HuH-7.5 (cell line): Measurements from ENCODE around the gene MYO5A.

Experiments used
- DNase-seq: peaks from one replicate; pipeline ENCODE4 v3.0.0; 2011; ENCODE audit warnings: low spot score

MYO5A gene

DNA sequence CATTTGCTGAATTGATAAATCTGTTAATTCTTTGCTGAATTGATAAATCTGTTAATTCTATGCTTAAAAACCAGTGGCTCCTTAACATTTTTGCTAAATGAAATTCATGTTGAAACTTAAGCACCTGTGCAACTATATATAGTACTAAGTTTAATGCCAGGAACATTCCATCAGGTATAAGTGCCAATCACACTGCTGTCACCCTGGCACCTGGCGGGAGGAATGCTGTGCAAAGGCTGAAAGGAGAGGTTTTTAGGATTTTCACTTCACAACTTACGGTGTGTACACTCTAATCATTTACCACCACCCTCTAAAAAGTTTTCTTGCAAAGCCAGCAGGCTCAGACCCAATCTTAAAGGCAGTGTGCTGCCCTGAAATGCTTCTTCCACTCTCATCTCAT is 199.5 kb downstream of the MYO5A start:
- DNase-seq: no peak

- no peak for DNase-seq
Observed at GRCh38 chr15:52328680-52329079, 200.0 kb downstream of the MYO5A start.

DNA sequence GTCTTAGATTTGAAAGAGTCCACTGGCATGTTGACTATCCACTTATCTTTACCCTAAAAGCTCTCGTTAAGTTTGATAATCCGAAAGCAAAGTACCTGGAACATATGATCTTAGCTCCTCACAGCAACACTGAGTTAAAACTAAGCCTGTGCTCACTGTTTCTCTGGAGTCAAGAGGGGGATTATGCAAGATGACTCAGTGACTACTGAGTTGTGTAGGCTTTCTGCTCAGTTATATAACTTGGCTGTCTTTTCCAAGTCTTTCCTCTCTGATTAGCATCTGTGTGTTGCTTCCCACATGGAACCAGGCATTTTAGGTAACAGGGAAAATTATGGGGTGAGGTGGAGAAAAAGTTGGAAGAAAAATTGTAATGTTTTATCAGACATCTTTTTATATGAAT is 201.9 kb downstream of the MYO5A start:
- no peak for DNase-seq

DNA sequence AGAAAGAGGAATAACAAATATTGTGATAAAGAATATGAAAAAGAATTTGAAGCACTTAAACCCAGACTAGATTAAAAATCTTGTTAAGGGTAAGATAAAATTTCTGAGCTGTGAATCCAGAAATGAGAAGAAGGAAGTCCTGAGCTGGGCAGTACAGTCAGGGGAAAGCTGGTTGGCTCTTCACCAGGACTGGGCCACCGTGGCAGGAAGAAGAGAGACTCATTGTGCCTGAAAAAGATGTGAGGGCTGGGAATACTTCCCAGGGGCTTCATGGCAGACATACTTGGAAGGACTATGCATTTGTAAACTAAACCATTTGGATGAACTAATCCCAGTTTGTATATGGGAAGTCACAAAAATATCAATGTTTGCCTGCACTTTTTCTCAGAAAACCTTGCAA is 204.6 kb downstream of the MYO5A start:
- DNase-seq: no peak

- DNase-seq: no peak
Observed at GRCh38 chr15:52318729-52319500, 209.8 kb downstream of the MYO5A start.

DNA sequence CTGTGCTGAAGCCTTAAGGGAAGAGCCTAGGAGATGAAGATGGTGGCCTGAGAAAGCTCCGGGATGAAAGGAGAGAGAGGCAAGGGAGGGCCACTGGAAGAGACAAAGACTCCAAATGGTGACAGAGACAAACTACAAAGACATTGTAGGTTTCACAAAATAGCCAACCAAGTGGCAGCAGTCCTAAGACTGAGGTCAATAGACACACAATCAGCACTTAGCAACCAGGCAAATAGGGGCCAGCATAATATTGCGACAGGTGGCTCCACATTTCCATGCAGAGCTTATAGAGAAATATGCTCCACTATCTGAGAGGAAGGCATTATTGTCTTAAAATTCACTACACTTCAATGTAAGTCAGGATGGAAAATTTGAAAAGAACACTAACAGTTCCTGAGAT is 211.0 kb downstream of the MYO5A start:
- DNase-seq: no peak

DNA sequence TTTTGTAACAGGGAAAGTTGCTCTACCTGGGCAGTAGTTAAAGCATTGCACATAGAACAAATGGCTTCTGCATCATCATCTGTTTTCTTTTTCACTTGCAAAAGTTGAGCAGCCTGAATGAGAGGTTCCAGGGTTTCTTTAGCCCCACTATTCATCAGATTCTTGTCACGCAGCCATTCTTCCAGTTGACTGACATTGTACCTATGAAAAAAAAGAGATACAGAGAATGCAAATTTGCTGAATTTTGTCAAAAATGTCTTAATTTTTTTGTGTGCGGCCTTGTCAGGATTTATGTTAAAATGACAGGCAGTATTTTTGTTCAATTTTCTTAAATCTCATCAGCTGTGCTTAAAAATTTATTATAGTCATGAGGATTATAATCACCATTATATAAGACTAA is 211.7 kb downstream of the MYO5A start:
- no peak for DNase-seq

DNA sequence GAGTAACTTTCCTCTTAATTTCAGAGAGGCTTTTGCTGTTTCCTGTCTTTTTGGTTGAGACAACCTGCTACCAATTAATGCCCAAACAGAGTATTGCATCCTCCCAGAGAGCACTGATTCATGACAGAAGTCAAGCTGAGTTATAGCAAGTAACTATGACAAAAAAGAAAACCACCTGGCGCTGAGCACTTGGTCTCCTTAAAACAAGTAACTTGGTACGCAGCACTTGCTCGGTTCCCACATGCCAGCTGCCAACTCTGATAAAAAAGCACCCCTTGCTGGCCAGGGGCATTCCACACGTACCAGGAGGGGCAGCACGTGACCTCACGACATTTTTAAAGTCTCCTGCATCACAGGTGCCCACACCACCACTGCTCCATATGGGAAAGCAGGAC is 219.5 kb downstream of the MYO5A start:
- no peak for DNase-seq

- no peak for DNase-seq
Observed at GRCh38 chr15:52308446-52309153, 220.1 kb downstream of the MYO5A start.

- no peak for DNase-seq
Observed at GRCh38 chr15:52307847-52308246, 220.8 kb downstream of the MYO5A start.

GRCh38 chr15:52306270-52306669 is 222.4 kb downstream of the MYO5A start:
- no peak for DNase-seq

GRCh38 chr15:52303093-52303772 is 225.4 kb downstream of the MYO5A start:
- DNase-seq: no peak

GRCh38 chr15:52301265-52301847 is 227.3 kb downstream of the MYO5A start:
- DNase-seq: no peak

- DNase-seq: peak; percentile 80
Observed at GRCh38 chr15:52295421-52296001, 233.2 kb downstream of the MYO5A start, which contains the start of gene MYO5C. Gene MYO5C, minus strand, starts transcription at chr15:52295804. Its CDS starts 168 bp downstream, at chr15:52295636.

GRCh38 chr15:52294881-52295420 is 233.7 kb downstream of the MYO5A start:
- peak; percentile 20 for DNase-seq

GRCh38 chr15:52292780-52293392 is 235.8 kb downstream of the MYO5A start:
- DNase-seq: peak; percentile 23

DNA sequence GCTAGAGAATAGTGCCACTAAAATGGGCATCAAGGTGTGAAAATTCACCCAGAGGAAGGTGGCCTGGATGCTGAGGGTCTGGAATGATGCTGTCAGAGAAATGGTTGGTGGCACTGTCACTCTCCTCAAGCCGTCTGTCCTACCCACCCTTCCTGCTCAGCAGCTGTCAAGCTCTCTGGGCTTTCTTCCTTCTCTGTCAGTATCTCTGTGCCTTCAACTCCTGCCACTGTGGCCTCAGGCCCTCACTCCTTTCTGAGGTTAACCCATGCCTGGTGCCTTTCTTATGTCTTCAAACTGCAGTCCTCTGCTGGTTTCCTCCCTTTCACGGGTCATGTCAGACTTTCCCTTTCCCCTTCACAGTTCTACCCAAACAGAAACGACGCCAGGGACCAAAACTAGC is 237.5 kb downstream of the MYO5A start:
- no peak for DNase-seq

DNA sequence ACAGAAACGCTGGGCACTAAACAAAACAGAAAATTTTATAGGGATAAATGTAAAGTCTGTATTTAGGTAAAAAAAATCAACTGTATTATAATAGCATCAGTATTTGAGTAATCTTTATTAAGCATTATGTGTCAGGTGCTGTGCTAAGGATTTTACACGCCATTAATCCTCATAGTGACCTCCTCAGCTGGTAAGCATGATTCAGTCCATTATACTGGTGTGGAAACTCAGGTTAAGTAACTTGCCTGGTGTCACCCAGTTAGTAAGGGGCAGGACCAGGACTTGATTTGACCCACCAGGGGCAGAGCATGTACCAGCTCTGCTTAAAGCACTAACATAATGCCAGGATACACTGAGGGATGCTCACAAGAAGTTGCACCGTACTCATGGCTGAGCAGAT is 237.9 kb downstream of the MYO5A start:
- DNase-seq: no peak

GRCh38 chr15:52290329-52290728 is 238.4 kb downstream of the MYO5A start:
- DNase-seq: no peak

DNA sequence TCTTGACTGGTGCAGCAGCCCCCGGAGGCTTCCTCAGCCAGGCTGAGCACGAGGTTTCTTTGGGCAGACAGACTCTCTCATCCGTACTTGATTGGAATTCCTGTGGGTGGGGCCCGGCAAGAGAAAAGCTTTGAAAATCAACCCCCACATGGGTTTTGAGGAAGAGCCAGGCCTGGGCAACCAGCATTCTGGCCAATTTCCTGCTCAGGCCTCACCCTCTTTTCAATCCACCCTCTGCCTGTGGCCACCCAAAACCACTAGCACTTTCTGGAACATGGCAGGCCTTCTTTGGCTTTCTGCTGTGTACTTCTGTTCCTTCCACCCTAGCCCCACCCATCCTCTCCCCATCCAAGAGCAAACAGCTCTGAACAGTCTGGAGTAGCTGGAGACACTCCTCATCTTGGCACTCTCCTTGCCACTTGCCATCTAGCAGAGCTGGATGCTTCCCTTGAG is 239.0 kb downstream of the MYO5A start:
- no peak for DNase-seq

DNA sequence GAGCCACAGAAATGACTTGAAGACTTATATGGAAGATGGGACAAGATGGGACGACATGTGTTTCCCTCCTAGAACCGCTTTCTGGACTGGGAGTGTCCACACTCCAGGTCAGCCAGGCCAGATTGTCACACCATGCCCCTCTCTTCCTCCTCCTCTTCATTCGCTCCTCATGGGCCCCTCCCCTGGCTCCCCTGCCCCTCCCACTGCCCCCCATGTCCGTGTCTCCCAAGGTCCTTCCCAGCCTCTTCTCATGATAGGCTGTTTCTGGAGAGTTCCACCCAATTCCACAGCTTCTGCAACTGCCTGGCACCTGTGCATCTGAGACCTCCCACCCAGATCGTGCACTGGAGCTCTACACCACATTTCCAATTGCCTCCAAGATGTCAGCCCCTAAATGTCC is 239.7 kb downstream of the MYO5A start:
- no peak for DNase-seq
